GM10266 (cell line): ENCODE measurements around the gene RAI14.

Source experiments
- DNase-seq: peaks from one replicate; pipeline ENCODE4 v3.0.0; 2012; ENCODE audit errors: extremely low spot score
- CTCF ChIP-seq: IDR thresholded peaks from 2 replicates; pipeline ENCODE4 v1.5.1; 2012; ENCODE audit warnings: mild to moderate bottlenecking, low read depth; ENCODE audit not compliant: control insufficient read depth, insufficient read depth; ENCODE audit errors: missing control alignments

Gene RAI14

GRCh38 chr5:34648039-34648839 lies 7.9 kb upstream of the RAI14 start:
- TF ChIP-seq CTCF = no peak
- no peak for DNase-seq

GRCh38 chr5:34648840-34649158 lies 7.3 kb upstream of the RAI14 start:
- no peak for DNase-seq
- no peak for TF ChIP-seq CTCF

GRCh38 chr5:34651791-34652190 lies 4.3 kb upstream of the RAI14 start:
- no peak for TF ChIP-seq CTCF
- no peak for DNase-seq

- TF ChIP-seq CTCF = no peak
- no peak for DNase-seq
Measured at GRCh38 chr5:34652466-34652865, 3.7 kb upstream of the RAI14 start.

- TF ChIP-seq CTCF = no peak
- DNase-seq = no peak
Measured at GRCh38 chr5:34652914-34653313, 3.2 kb upstream of the RAI14 start.

GRCh38 chr5:34653708-34654107 lies 2.4 kb upstream of the RAI14 start:
- DNase-seq = no peak
- no peak for TF ChIP-seq CTCF

- TF ChIP-seq CTCF = no peak
Measured at GRCh38 chr5:34655354-34655991, 655 bp upstream of the RAI14 start.

More at GRCh38 chr5:34655354-34655991, 655 bp upstream of the RAI14 start:
- DNase-seq = peak; percentile 53
